NCI-H2227 (cell line): ENCODE data around the gene CAMTA2.

Source experiments
- DNase-seq: peaks from one replicate; lab custom pipeline; 2025; ENCODE audit not compliant: unreplicated experiment; lab: John Stamatoyannopoulos, UW

CAMTA2 gene

GRCh38 chr17:4948166-4948930 is 39.1 kb downstream of the CAMTA2 start, which contains the start of gene PFN1:
Gene PFN1 (minus strand): TSS chr17:4948530. CDS start chr17:4948394, 136 bp downstream.
- peak; percentile 83 for DNase-seq

GRCh38 chr17:4947411-4948165 is 39.9 kb downstream of the CAMTA2 start:
- peak; percentile 53 for DNase-seq

GRCh38 chr17:4947010-4947410 is 40.5 kb downstream of the CAMTA2 start:
- DNase-seq, result no peak

GRCh38 chr17:4946312-4946976 is 41.0 kb downstream of the CAMTA2 start:
- DNase-seq, result no peak

- no peak for DNase-seq
Observed at GRCh38 chr17:4945944-4946280, 41.6 kb downstream of the CAMTA2 start.

- no peak for DNase-seq
Observed at GRCh38 chr17:4945176-4945943, 42.1 kb downstream of the CAMTA2 start.

- no peak for DNase-seq
Observed at GRCh38 chr17:4944554-4945175, 42.8 kb downstream of the CAMTA2 start.

GRCh38 chr17:4944163-4944553 is 43.3 kb downstream of the CAMTA2 start:
- DNase-seq, result no peak

- DNase-seq, result no peak
Observed at GRCh38 chr17:4942760-4943508, 44.5 kb downstream of the CAMTA2 start.

- DNase-seq, result no peak
Observed at GRCh38 chr17:4941319-4941610, 46.2 kb downstream of the CAMTA2 start.

GRCh38 chr17:4940555-4941318 is 46.7 kb downstream of the CAMTA2 start:
- DNase-seq, result no peak

- DNase-seq, result peak; percentile 96
Observed at GRCh38 chr17:4939796-4940554, 47.5 kb downstream of the CAMTA2 start, which contains the start of the genes RNF167 and SLC25A11. Gene RNF167 (plus strand): TSS chr17:4940268. CDS start chr17:4940910, 642 bp downstream. Gene SLC25A11 (minus strand): TSS chr17:4940046. CDS start chr17:4939910, 136 bp downstream.

- DNase-seq, result no peak
Observed at GRCh38 chr17:4939546-4939795, 48.0 kb downstream of the CAMTA2 start.

- DNase-seq, result no peak
Observed at GRCh38 chr17:4938688-4939545, 48.6 kb downstream of the CAMTA2 start.

GRCh38 chr17:4938069-4938491 is 49.4 kb downstream of the CAMTA2 start:
- no peak for DNase-seq

GRCh38 chr17:4937553-4937952 is 49.9 kb downstream of the CAMTA2 start:
- no peak for DNase-seq

- DNase-seq, result no peak
Observed at GRCh38 chr17:4936436-4936835, 51.0 kb downstream of the CAMTA2 start.

- no peak for DNase-seq
Observed at GRCh38 chr17:4935650-4936049, 51.8 kb downstream of the CAMTA2 start.
